Mesendoderm (in vitro differentiated cells): ENCODE data around the gene RNF213.

ENCODE experiments used
- DNase-seq: peaks from one replicate; pipeline ENCODE4 v3.0.0; 2013
- H2AK5ac ChIP-seq: 2 replicates; pipeline ENCODE4 v1.6.1; 2013; ENCODE audit warnings: low read length, inconsistent platforms
- H2BK120ac ChIP-seq: 2 replicates; pipeline ENCODE4 v1.6.1; 2013; ENCODE audit warnings: low read depth, mild to moderate bottlenecking, low read length, moderate library complexity, mixed read lengths
- H2BK15ac ChIP-seq: replicated peaks from 2 replicates; pipeline ENCODE4 v1.6.1; 2013; ENCODE audit warnings: low read depth, mild to moderate bottlenecking, moderate library complexity
- H2BK5ac ChIP-seq: 2 replicates; pipeline ENCODE4 v1.6.1; 2013; ENCODE audit warnings: low read length, inconsistent platforms
- H3K18ac ChIP-seq: 2 replicates; pipeline ENCODE4 v1.6.1; 2013; ENCODE audit warnings: mild to moderate bottlenecking, low read length, mixed read lengths
- H3K23ac ChIP-seq: one replicate; pipeline ENCODE4 v1.6.1; 2013; ENCODE audit warnings: low read length
- H3K27ac ChIP-seq: 2 replicates; pipeline ENCODE4 v1.5.1; 2013; ENCODE audit warnings: low read depth, mild to moderate bottlenecking, inconsistent platforms, low read length, moderate library complexity
- H3K27me3 ChIP-seq: 2 replicates; pipeline ENCODE4 v1.6.1; 2013; ENCODE audit warnings: low read length, control low read depth, mild to moderate bottlenecking, inconsistent platforms; ENCODE audit not compliant: insufficient read depth, poor library complexity
- H3K36me3 ChIP-seq: 2 replicates; pipeline ENCODE4 v1.6.1; 2013; ENCODE audit warnings: low read length, inconsistent platforms; ENCODE audit not compliant: control insufficient read depth, insufficient read depth
- H3K4ac ChIP-seq: one replicate; pipeline ENCODE4 v1.6.1; 2013; ENCODE audit warnings: low read depth, mild to moderate bottlenecking, low read length, moderate library complexity
- H3K4me1 ChIP-seq: 2 replicates; pipeline ENCODE4 v1.6.1; 2013; ENCODE audit warnings: low read depth, low read length, inconsistent platforms; ENCODE audit not compliant: control insufficient read depth
- H3K4me2 ChIP-seq: 2 replicates; pipeline ENCODE4 v1.6.1; 2013; ENCODE audit warnings: low read length
- H3K4me3 ChIP-seq: 2 replicates; pipeline ENCODE4 v1.5.1; 2013; ENCODE audit warnings: mild to moderate bottlenecking, low read length
- H3K56ac ChIP-seq: one replicate; pipeline ENCODE4 v1.6.1; 2013; ENCODE audit warnings: low read length
- H3K79me1 ChIP-seq: 2 replicates; pipeline ENCODE4 v1.6.1; 2013; ENCODE audit warnings: low read length, inconsistent platforms
- H3K79me2 ChIP-seq: 2 replicates; pipeline ENCODE4 v1.6.1; 2013; ENCODE audit warnings: mild to moderate bottlenecking, low read length; ENCODE audit not compliant: control insufficient read depth, insufficient read depth
- H3K9ac ChIP-seq: 2 replicates; pipeline ENCODE4 v1.6.1; 2013; ENCODE audit warnings: low read length, inconsistent platforms
- H4K5ac ChIP-seq: one replicate; pipeline ENCODE4 v1.6.1; 2013; ENCODE audit warnings: low read length
- H4K8ac ChIP-seq: one replicate; pipeline ENCODE4 v1.6.1; 2013; ENCODE audit warnings: low read depth, mild to moderate bottlenecking, control low read depth, low read length, moderate library complexity
- WGBS: extraction: QIAGEN DNeasy Blood & Tissue Kit; methylation state at CpG from one replicate; pipeline ENCODE4 v1.1.7; 2013; ENCODE audit warnings: low lambda C conversion rate, missing lambda C conversion rate; ENCODE audit not compliant: insufficient coverage; ENCODE audit errors: extremely low coverage; 5-methylcytosine and 5-hydroxymethylcytosine counted together

RNF213 gene

DNA sequence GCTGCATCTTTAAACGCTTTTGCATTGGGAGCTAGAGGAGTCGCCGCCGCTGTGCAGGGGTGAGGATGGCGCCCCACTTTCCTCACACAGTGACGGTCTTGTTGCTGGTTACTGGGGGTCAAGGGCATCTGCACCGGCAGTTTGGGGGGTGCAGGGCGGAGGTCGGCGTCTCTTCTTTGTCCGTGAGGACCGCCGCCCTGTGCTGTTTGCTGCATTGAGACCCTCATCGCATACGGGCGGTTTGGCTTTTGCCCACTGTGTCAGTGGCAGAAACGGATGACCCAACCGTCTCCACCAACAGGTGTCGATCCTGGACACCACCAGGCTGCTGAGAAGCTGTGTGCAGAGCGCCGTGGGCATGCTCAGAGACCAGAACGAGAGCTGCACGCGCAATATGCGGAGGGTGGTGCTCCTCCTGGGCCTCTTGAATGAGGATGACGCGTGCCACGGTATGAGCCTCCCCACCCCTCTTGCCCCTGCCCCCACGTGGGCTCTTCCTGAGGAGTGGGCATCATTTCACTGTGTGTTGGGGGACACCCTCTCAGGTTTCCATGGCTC, 93.1 kb downstream of the RNF213 start:
- H3K4ac ChIP-seq: no peak overlapping the region
- H3K79me1 ChIP-seq: no peaks in the 10 kb centered on the region
- no peaks in the 10 kb centered on the region for H3K79me2 ChIP-seq
- no peak overlapping the region for H4K5ac ChIP-seq
- no peak for DNase-seq
- no peak overlapping the region for H2AK5ac ChIP-seq
- H3K9ac ChIP-seq: no peak overlapping the region
- H2BK120ac ChIP-seq: no peak overlapping the region
- H3K18ac ChIP-seq: no peak overlapping the region
- H3K4me2 ChIP-seq: no peak overlapping the region
- no peaks in the 10 kb centered on the region for H3K27me3 ChIP-seq
- no CpG with 5 or more reads among the region's 29 CpGs for WGBS
- H3K4me1 ChIP-seq: no peaks in the 10 kb centered on the region
- H3K4me3 ChIP-seq: no peak overlapping the region
- H2BK5ac ChIP-seq: no peak overlapping the region
- H3K36me3 ChIP-seq: peaks cover 7% of the 10 kb centered on the region
- no peak overlapping the region for H3K23ac ChIP-seq
- H2BK15ac ChIP-seq: no peak overlapping the region
- H3K27ac ChIP-seq: no peak overlapping the region
- no peak overlapping the region for H4K8ac ChIP-seq
- H3K56ac ChIP-seq: no peak overlapping the region

DNA sequence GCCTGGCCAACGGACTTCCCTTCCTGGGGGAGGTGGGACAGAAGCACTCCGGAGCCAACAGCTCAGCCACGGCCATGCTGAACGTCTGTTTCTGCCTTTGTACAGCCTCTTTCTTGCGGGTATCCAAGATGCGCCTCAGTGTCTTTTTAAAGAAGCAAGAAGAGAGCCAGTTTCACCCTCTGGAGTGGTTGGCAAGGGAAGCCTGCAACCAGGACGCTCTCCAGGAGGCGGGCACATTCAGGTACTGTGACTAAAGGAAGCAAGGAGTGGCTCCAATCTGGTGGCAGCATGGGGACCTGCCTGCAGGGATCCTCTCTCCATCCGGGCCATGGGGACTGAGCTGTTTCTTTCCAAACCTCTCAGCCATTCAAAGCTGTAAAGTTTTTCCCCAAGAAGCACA, 93.7 kb downstream of the RNF213 start:
- H3K79me2 ChIP-seq: no peaks in the 10 kb centered on the region
- no peak overlapping the region for H3K23ac ChIP-seq
- no peak for DNase-seq
- H3K4ac ChIP-seq: no peak overlapping the region
- no peak overlapping the region for H3K4me2 ChIP-seq
- H3K18ac ChIP-seq: no peak overlapping the region
- no peaks in the 10 kb centered on the region for H3K27me3 ChIP-seq
- no peaks in the 10 kb centered on the region for H3K79me1 ChIP-seq
- no peak overlapping the region for H4K5ac ChIP-seq
- no peak overlapping the region for H2BK120ac ChIP-seq
- no peak overlapping the region for H3K4me3 ChIP-seq
- no peak overlapping the region for H4K8ac ChIP-seq
- H3K27ac ChIP-seq: no peak overlapping the region
- H2BK15ac ChIP-seq: no peak overlapping the region
- H2BK5ac ChIP-seq: no peak overlapping the region
- H3K36me3 ChIP-seq: peaks cover 8% of the 10 kb centered on the region
- H3K4me1 ChIP-seq: no peaks in the 10 kb centered on the region
- no CpG with 5 or more reads among the region's 9 CpGs for WGBS
- H2AK5ac ChIP-seq: no peak overlapping the region
- no peak overlapping the region for H3K9ac ChIP-seq
- no peak overlapping the region for H3K56ac ChIP-seq

DNA sequence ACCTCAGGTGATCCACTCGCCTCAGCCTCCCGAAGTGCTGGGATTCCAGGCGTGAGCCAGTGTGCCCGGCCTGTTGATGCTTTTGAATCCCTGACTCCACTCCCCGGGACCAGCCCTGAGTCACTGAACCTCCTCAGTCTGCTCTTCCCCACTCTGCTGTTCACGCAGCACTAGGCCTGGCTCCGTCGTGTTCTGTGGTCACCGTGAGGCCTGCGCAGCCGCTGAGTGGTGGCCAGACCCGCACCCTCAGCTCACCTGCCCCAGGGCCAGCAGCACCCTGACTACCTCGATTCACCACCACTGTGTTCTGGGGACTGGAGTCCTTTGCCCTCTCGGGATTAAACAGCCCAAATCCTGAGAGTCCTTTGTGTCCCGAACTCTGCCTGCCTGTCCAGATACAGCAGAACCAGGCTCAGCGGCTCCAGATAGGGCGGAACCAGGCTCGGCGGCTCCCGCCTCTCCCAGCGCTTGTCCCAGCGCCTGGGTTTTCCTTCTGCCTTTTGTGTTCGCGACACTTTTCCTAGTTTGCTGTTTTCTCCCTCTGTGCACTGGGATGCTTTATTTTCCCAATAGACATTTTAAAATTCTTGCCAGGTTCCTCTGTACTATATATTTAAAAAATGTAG, 95.7 kb downstream of the RNF213 start:
- no peaks in the 10 kb centered on the region for H3K4me1 ChIP-seq
- H3K79me1 ChIP-seq: no peaks in the 10 kb centered on the region
- H3K9ac ChIP-seq: no peak overlapping the region
- H3K23ac ChIP-seq: no peak overlapping the region
- no peaks in the 10 kb centered on the region for H3K79me2 ChIP-seq
- WGBS: no CpG with 5 or more reads among the region's 24 CpGs
- H2BK5ac ChIP-seq: no peak overlapping the region
- H3K36me3 ChIP-seq: peaks cover 8% of the 10 kb centered on the region
- H2BK15ac ChIP-seq: no peak overlapping the region
- H2BK120ac ChIP-seq: no peak overlapping the region
- H4K8ac ChIP-seq: no peak overlapping the region
- H3K4me2 ChIP-seq: no peak overlapping the region
- H3K27me3 ChIP-seq: no peaks in the 10 kb centered on the region
- no peak overlapping the region for H3K4ac ChIP-seq
- H3K56ac ChIP-seq: no peak overlapping the region
- no peak for DNase-seq
- H3K18ac ChIP-seq: no peak overlapping the region
- no peak overlapping the region for H2AK5ac ChIP-seq
- no peak overlapping the region for H3K27ac ChIP-seq
- H3K4me3 ChIP-seq: no peak overlapping the region
- no peak overlapping the region for H4K5ac ChIP-seq

DNA sequence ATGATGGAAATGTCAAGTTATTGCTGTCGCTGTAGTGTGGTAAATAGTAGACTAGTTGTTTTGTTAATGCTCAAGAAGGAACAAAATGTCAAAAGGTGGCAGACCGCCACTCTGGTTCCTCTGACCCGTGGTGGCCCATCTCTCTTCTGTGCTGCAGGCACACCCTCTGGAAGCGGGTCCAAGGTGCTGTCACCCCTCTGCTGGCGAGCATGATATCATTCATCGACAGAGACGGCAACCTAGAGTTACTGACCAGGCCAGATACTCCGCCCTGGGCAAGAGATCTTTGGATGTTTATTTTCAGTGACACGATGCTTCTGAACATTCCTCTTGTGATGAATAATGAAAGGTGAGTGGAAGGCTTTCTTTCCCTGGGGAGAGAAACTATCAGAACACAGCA, 97.5 kb downstream of the RNF213 start:
- Histone ChIP-seq H3K56ac (no peak overlapping the region), H3K36me3 (peaks cover 4% of the 10 kb centered on the region), H3K4me2 (no peak overlapping the region), H3K23ac (no peak overlapping the region), H3K79me1 (no peaks in the 10 kb centered on the region), H2BK5ac (no peak overlapping the region), H4K5ac (no peak overlapping the region), H2BK120ac (no peak overlapping the region), H2BK15ac (no peak overlapping the region), H2AK5ac (no peak overlapping the region), H3K4me1 (no peaks in the 10 kb centered on the region), H4K8ac (no peak overlapping the region), H3K27me3 (no peaks in the 10 kb centered on the region), H3K79me2 (no peaks in the 10 kb centered on the region), H3K18ac (no peak overlapping the region), H3K4me3 (no peak overlapping the region), H3K27ac (no peak overlapping the region), H3K4ac (no peak overlapping the region), H3K9ac (no peak overlapping the region)
- DNase-seq: no peak
- no CpG with 5 or more reads among the region's 9 CpGs for WGBS

DNA sequence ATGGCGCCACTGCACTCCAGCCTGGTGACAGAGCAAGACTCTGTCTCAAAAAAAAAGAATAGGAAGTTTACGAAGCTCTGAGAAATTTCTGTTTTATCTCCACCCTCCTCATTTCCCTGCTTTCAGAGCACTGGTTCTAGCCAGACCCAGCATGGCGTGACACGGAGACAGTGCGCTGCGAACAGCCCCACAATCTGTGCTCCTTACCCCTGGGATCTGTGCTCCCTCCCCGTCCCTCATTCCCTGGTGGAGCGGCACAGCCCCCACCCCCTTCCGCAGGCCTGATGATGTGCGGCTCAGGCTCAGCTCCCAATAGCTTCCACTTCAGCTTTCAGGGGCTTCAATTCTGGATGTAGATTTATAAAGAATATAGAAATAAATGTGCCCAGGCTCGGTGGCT, 98.2 kb downstream of the RNF213 start:
- Histone ChIP-seq H3K79me2 (no peaks in the 10 kb centered on the region), H2BK15ac (no peak overlapping the region), H3K79me1 (no peaks in the 10 kb centered on the region), H3K27me3 (no peaks in the 10 kb centered on the region), H3K36me3 (peaks cover 8% of the 10 kb centered on the region), H3K18ac (no peak overlapping the region), H2AK5ac (no peak overlapping the region), H3K4ac (no peak overlapping the region), H2BK5ac (no peak overlapping the region), H3K9ac (no peak overlapping the region), H4K8ac (no peak overlapping the region), H2BK120ac (no peak overlapping the region), H3K4me2 (no peak overlapping the region), H3K27ac (no peak overlapping the region), H3K4me1 (no peaks in the 10 kb centered on the region), H3K23ac (no peak overlapping the region), H4K5ac (no peak overlapping the region), H3K56ac (no peak overlapping the region), H3K4me3 (no peak overlapping the region)
- no peak for DNase-seq
- no CpG with 5 or more reads among the region's 11 CpGs for WGBS
